SHP77 treated with DMSO at 0.1 percent for 48 hours (cell line): ENCODE results near the gene GTF3A.

Experiments used
- DNase-seq: peaks from one replicate; lab custom pipeline; 2025; lab: John Stamatoyannopoulos, UW

The GTF3A gene

DNA sequence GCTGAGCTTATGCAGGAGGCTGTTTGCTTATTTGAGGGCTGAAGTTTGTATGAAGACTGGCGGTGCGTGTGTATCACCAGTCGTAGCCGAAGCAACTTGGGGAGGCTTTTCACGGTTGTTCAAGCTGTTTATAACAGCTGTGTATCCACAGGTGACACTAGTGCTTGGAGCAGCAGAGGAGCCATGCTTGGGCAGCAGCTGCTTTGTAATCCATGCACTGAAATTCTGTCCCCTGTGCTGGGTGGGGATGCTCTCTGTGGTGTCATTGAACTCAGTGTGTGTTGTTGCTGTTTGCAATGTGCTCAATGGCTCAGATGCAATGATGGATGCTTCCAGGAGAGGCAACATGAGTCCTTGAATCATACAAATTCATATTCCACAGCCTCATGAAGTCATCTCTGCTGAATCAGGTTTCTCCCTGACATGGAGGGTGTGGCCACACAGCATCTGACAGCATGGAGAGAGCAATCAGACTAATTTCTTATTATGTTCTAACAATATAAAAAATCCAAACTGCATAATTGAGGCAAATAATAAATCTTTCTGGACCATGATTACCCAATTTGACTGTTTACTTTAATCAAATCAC, 18.8 kb upstream of the GTF3A start:
- no peak for DNase-seq

DNA sequence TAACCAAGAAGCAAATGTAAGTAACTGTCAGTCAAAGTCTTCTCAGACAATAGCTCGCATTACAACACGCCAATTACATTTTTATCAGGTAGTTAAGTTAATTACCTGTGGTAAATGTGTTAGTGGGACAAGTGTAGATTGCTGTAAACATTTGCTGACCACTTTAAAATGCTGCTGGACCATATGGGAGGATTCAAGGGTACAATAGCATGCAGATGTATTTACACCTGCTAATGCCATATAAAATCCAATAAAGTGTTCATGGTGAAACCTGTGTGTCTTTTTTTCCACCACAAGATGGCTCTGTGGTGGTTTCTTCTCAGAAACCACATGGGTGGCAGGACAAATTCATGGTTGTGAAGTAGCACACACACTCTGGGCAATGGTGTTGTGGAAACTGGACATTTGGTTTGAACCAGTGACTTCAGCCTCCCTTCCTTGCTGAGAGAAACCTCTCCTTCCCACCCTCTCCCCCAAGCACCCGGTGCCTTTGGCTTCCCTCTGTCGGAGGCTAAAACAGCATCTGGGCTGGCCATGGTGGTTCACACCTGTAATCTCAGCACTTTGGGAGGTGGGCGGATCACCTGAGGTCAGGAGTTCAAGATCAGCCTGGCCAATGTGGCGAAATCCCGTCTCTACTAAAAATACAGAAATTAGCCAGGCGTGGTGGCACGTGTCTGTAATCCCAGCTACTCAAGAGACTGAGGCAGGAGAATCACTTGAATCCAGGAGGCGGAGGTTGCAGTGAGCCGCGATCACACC, 18.1 kb upstream of the GTF3A start:
- DNase-seq: no peak

DNA sequence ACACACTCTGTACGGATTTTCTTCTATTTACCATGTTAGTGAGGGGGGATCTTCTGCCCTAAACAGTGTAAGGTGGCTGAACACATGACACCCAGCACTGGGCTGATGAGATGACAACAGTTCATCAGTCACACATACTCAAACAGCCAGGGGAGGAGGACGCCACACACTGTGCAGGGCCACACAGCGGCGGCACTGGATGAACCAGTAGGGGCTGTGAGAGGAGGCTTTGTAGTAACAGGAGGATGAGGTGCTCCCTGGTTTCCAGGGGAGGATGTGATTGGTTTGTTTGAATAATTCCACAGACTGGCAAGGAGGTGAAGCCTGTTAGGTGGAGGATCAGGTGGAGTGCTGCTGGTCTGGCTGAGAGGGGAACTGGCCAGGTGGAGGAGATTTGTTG, 16.3 kb upstream of the GTF3A start:
- DNase-seq: no peak

DNA sequence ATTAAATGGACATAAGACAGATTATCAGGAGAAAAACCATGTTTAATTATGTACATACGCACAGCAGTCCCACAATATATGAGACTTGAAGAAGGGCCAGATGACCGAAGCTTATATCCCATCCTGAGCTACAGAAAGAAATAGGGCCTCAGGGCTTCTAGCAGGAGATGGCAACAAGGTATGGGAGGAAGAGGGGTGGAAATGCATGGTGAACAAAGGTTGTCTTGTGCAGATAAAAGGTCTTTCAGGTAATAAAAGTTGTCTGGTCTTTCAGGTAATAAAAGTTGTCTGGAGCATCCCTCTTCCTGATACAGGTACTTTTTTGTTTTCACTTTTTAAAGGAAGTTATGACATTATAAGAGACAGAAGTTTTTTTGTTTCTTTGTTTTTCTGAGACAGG, 15.4 kb upstream of the GTF3A start:
- DNase-seq: no peak

DNA sequence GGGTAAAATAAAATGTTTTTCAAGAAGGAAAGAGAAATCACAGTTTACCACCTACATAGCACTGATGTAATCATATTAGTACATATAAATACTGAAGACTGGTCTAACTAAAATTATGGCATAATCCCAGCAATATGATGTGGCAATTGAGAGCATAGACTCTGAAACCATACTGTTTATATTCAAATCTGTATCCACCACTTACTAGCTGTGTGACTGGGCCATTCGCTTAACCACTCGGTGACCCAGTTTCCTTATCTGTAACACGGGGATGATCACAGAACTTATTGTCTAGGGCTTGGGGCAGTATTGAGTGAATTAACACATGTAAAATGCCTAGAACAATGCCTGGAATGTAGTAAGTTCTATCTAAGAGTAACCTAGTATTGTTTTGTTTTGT, 13.1 kb upstream of the GTF3A start:
- no peak for DNase-seq

DNA sequence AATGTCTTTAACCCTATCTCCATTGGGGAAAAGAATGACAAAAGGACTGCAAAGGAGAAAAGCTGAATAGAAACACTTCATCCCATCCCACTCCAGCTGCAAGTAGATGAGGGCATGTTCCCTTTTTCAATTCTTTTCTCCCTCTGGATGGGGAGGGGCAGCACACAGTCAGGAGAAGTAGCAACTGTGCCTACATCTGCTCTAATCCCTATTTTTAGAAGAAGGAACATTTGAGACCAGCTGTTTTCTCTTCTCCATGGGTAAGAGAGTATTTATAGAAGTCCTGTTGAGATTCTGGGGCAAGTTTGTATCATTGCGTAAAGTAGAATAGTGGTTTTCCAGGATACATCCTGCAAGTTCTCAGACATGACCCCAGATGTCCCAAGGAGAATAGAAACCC, 9.3 kb upstream of the GTF3A start:
- no peak for DNase-seq

DNA sequence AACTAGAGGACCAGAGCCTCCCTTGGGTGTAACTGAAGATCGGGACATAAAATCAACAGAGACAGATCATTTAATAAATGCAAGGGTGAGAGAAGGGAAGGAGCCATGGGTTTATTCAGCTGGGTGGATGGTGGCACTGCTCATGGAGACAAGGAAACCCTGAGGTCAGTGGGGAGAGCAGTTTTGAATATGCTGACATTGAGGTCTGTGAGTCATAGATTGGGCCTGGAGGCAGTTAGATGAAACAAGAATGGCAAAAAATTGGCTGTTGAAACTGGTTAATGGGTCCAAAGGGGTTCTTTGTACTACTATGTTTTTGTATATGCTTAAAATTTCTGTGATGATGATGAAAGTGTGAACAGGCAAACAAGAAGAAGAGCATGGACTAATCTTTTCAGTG, 5.1 kb upstream of the GTF3A start:
- no peak for DNase-seq

DNA sequence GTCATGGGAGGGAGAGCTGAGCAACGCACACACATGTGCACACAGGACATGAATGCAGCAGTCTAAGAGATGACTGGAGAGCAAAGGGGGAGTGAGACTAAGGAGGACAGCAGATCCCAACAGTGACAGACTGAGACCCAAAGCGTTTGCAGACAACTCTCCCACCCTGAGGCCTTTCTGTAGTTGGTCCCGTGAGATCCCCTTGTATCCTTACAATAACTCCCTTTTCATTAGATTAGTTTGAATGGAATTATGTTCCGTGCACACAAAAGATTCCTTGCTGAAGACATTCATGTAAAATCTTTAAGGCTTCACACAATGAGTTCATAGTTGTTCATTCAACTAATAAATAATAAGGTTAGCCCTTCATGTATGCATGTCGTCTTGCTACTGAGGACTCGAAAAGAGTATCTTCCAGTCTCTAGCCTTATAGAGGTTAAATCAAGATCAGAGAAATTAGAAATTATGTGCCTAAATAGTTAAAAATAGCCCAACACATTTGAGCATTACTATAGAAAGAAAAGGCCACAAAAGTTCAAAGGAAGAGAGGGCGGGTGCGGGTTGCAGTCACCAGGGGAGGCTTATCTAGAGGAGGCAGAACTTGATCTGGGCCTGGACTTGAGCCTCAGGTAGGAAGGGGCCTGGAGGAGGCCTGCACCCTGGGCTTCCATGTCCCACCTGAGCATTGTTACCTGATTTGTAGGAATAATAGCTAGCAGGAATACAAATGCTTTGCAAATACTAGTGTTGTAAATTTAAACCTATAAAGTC, 3.1 kb upstream of the GTF3A start:
- no peak for DNase-seq

DNA sequence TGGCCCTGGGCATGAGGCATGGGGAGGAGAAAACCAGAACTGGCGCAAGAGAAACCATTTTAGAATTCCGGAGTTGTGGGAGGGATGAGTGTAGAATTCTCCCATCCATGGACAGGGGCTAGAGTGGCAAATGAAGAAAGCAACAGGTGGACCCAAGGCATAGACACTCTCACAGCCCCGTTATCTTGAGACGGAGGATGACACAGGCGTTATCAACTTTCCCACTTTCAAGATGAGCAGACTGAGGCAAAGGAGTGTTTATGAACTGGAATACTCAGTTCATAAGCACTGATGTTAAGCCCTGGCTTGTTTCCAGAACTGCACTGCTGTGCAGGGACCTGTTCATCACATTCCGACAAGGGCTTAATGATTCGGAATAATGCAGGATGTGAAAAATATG, 1.1 kb upstream of the GTF3A start:
- DNase-seq: no peak

DNA sequence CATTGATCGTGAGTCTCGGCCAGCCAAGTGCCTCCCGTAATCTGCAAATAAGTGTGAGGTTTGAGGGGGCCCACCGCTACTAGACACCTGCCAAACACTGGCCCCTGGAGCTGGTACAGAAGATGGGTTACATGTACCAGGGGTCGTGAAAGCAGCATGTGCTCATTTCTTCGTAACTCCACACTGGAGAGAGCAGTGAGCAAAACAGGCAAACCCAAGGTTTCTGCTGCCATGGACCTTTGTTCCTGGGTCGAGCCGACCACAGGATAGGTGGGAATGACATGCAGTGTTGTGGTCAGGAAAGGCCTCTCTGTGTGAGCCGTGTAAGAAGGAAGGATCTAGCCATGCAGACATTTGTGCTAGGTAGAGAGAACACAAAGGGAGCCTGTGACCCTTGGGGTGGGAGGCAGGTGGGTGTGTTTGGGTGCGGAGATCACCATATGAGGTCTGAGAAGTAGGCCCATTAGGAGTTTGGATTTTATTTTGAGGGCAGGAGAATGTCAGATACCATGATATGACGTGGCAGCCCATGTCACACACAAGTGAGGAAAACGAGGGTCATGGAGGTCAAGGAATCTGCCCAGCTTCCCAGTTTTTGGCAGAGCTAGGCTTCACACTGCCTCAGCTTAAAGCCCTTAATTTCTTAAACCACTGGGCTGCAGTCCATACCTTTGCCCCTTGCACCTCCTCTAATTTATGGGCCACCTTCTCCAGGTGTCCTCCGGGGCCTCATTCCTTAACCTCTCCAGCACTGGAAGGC, 919 bp downstream of the GTF3A start:
- DNase-seq: no peak

DNA sequence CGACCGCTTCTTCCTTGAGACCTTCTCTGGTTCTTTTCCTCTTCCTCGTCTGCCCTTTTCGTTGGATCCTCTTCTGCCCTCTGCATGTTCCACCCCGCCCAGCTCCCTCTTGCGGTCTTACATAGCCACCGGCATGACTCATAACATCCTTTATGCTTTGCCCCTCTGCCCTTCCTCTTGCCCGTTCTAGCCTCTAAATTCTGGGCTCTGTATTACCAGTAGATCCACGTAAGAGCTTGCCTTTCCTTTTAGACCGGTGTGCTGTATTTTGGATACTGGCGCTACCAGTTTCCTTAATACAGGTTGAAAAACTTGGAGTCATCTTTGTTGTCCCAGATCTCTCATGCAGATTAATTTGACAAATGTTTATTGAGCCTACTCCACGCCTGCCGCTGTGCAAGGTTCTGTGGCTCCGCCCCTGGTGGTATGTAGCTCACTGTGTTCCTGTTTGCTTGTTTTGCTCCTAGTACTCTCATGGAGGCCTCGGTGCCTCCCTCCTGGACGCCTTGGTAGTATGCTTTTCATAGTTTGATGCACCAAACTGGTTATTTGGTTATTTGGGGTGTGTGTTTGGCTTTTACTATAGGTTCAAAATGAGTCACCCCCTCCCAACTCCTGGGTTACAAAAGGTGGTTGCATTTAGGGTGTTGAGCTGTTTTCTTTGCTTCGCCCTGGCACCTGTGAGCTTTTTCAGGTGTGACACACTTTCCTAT, 1.7 kb downstream of the GTF3A start:
- peak; percentile 25 for DNase-seq

DNA sequence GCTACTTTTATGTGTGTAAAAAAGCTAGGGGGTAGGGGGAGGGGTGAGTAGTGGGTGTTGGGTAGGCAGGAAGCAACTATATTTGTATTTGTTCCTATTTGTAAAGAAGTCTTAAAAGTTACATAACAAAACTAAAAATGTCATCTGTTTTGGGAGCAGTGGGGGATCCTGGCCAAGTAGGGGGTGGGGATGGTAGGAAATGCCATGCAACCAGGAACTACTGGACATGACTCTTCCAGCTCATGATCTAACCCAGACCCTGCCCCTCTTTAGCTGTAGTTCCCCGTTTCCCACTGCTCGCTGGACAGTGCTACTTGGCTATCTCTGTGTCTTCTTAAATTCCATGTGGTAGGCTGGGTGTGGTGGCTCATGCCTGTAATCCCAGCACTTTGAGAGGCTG, 3.2 kb downstream of the GTF3A start:
- no peak for DNase-seq

DNA sequence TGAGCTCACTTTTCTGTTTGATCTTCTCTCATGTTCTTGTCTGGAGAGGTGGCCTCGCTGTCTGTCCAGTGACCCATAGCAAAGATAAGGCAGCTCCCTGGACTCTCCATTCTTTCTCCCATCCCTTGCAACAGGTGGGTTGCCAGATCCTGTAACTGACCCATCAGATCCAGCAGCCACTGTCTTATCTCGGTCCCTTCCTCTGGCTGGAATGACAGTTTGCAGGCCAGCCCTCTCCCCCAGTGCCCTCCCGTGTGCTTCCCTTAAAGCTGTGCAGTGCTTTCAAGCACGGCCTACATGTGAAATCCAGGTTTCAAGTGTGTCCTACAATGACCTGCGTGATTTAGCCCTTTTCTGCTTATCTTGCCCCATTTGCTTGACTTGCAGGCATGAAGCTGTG, 3.7 kb downstream of the GTF3A start:
- no peak for DNase-seq

DNA sequence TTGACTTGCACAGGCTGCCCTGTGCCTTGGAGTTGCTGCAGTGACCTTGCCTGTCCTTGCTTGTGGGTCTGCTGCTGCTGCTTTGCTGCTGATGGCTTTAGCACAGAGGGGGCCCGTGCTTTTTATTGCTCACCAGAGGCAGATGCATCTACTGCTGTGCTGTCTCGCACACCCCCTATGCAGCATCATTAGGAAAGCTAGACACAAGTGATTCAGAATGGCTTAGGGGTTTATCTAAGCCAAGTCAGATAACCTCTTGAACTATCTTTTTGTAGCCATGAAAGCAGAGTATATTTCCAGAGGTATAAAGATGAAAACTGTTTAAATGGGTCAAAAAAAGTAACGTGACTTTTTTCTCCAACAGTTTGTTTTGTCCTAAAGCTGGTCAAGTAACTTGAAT, 7.8 kb downstream of the GTF3A start:
- no peak for DNase-seq

DNA sequence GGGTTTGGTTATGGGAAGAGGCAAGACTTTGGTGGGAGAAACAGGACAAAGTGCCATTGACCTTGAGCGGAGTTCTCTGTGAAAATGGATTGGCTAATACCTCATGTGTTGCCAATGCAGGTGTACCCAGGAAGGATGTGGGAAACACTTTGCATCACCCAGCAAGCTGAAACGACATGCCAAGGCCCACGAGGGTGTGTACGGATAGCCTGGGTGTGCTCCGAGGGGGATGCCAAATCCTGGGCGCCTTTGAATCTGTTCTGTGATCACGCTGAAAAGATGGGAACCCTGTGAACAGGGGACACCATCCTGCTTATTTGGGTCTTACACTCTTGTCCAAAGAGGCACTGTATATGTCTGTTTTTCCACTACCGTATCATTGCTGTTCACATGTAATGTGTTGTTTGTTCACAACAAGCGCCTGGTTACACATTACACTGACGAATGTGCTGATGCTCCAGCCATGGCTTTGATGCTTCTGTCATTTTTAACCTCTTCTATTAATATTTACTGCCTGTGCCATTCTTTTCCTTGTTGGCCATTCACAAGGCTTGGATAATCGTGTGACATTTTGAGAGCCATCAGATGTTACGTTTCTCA, 8.3 kb downstream of the GTF3A start:
- DNase-seq: no peak

DNA sequence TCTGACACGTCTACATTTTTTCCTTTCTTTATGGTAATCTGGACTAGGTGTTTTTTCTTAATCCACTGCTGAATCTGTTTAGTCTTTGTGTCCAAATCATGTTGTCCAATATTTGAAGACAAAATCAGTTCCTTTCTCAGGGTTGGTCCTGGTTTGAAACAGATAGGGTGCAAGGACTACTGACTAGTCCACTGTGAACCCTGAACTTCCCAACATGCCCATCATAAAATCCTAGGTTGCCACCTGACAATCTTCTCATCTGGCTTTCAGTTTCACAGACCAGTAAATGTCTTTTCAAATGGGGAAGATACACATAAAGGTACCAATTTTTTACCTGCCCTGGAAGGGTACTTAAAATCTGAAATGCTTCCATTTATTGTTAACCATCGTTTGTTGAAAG, 12.7 kb downstream of the GTF3A start:
- DNase-seq: no peak

DNA sequence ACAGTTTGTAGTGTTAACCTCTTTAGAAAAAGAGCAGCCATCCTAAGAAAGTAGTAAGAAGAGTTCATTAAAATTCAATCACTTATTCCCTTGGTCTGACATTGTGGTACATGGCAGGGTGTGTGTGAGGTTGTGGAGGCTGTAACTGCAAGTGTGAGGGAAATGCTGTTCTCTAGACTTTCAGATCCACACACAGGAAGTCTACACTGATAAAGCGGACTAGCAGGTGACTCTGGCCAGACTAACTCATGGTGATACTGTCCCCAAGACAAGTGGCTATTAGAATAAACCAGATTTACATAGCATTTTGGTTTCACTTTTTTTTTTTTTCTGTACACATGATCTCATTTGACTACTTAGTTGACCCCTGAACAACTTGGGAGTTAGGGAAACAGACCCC, 16.0 kb downstream of the GTF3A start:
- no peak for DNase-seq

DNA sequence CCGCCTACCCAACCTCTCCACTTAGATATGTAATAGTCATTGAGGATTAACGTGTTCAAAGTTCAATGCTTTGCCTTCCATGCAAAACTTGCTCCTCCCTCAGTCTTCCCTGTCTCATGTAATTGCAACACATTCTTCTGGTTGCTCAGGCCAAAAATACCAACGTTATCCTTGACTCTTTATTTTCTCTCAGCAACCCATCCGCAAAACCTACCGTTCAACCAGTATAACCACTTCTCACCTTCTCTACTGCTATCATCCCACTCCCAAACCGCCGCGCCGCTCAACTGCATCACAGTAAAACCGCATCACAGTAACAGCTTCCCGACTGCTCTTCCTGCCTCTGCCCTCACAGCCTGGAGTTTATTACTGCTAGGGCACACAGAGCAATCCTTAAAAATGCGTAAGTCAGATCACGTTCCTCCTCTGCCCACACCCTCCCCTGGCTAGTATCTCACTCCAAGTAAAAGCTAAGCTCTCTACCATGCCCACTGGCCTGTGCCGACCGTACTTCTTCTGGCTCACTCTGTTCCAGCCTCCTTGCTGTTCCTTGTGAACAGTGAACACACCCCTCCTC, 17.7 kb downstream of the GTF3A start:
- no peak for DNase-seq

DNA sequence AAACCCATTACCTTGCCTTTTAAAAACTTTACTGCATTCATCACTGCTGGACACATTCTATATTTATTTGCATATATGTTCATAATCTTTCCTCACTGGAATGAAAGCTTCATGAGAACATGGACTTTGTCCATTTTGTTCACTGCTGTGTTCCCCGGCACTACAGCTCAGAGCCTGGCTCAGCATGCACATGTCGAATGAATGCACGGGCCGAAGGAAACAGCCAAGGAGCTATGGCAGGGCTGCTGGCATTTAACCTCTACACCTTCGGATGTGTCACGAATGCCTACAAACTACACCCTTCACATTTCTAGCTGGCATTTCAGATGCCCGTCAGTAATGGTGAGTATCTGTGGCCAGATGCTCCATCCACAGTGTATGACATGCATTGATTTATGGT, 18.4 kb downstream of the GTF3A start:
- no peak for DNase-seq

DNA sequence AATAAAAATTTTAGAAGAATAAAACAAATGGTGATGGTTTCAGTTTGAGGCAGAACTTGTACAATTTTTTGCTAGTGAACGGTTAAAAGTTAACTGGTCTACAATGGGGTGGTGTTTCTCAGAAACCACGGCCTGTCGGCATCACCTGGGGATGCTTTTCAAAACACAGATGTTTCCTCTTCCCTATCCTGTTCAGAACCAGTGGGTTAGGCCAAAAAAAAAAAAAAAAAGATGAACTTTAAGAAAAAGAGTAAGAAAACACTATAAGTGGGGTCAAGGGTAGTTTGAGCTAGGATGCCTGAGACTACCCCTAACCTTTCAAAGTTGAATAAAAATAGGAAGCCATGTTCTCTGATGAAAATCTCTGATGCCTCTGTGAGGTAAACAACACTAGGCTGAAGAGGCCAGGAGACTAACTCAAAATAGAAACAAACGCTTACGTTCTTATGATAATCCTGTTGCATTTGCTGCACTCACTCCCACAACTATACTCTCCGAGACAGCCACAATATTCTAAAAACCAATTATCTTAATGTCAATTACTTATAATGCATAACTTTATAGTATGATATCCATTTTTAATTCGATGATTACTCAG, 22.7 kb downstream of the GTF3A start:
- no peak for DNase-seq

DNA sequence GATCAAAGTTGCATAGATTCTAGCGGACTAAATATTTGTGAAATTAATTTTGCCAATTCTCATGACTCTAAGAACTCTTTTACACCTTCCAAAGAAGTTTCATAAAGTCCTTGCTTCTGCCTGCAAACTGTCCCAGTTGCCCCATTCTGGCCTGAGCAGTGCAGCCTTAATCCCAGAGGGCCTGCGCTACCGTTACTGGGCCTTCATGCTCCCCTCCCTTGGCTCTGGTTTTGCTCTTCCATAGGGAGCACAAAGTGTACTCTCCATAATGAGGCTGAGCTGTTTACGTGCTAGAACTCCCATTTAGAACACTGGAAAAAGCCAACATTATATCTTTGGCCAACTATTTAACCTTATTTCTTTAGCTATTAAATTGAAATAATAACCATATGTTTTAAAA, 23.9 kb downstream of the GTF3A start:
- DNase-seq: no peak
